GM18861 (cell line): ENCODE results near the gene ATG12.
"Not testable (repeated sequence)": the region's sequence is repeated elsewhere in the genome, so short reads cannot be mapped to it uniquely, and the experiment has no call there.

Experiments
- ATAC-seq: cut with Tn5 transposase; IDR thresholded peaks from one replicate; pipeline ENCODE4 v1.9.1; 2021; ENCODE audit not compliant: unreplicated experiment

Gene ATG12

DNA sequence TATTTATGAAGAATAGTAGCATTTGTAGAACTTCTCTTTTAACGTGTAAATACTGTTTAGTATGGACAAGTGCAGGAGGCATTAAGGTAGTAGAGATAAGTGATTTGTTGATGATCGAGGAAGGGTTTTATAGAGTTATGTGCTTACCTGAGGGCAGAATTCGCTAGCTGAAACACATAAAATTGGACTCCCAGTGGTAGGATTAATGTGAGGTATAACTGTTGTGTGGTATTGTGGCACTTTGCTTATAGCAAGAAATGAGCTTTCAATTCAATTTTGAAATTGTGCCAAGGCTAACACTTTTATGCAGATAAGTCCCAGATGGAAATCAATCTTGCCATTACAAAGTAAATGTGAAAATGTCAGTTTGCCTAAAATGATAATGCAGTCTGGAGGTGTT, 1.6 kb upstream of the ATG12 start:
- no peak for ATAC-seq

DNA sequence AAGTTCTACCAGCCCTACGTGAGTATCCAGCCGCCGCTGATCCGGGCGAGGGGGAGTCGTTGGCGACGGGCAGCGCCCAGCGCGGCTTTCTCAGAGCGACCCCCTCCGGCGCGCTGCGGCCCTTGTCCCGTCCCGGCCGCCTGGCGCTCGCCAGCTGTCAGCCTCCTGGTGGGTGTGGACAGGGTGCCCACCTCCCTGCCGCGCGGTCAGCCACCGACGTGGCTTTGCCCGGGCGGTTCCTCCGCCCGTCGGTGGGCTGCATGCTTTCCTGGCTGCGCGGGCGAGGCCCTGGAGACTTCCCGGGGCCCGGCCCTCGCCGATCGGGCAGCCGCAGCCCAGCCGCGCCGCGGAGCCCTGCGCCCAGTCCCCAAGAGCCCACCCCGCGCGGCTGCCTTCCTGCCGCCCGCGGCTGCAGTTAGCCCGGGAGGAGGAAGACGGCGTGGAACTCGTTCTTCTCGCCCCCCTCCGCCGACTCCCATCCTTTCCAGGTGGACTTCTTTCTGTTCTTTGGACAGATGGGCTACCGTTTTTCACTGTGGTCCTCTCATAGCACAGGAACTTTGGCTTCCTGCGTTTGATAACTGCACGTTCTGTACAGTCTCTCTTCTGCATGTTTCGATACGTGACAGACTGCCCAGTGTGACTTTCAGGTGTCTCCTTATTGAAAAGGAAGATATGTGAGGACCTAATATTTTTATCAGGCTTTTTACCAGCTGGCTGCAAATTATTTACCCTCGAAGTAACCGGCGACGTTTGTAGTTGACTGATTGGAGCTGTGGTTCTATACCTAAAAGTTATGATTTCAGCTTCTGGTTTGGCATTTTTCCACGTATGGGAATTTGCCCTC, 947 bp upstream of the ATG12 start:
- peak; percentile 27 for ATAC-seq

DNA sequence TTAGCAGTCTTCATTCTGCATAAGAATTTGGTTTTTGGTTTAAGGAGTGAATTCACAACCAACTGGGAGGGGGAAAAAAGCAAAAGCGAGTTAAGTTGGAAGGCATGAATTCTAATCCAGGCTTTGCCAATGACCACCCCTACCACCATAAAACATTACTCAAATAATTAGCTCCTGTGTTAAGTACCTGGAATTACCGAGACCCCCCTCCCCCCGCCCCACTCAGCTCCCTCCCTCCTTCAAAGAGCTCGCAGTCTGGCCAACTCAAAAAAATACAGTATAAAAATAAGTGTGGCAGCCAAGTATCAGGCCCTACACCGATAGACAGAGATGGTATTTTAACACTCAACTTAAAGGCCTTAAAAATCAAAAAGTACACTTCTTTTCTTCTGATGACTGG, 492 bp downstream of the ATG12 start:
- ATAC-seq, result no peak

DNA sequence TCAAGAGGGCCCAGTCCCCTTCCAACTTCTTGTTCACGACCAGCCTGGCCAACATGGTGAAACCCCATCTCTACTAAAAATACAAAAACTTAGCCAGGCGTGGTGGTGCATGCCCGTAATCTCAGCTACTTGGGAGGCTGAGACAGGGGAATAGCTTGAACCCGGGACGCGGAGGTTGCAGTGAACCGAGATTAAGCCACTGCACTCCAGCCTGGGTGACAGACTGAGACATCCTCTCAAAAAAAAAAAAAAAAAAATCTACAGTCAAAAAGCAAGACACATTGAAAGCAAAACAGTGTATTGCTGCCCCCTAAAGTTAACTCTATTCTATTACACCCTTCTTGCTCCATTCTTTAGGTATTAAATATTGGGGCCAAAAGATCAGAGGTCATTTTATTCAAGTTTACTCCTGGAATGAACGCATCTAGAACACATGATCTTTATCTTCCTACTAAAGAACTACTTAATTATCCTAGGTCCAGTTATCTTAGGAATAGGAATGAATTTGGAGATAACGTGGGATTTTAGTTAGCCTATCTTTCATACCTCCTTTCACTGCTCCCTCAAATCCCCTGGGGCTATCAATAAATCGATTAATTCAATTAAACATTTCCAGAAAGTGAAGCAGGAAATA, 2.4 kb downstream of the ATG12 start:
- ATAC-seq, result peak; percentile 27

DNA sequence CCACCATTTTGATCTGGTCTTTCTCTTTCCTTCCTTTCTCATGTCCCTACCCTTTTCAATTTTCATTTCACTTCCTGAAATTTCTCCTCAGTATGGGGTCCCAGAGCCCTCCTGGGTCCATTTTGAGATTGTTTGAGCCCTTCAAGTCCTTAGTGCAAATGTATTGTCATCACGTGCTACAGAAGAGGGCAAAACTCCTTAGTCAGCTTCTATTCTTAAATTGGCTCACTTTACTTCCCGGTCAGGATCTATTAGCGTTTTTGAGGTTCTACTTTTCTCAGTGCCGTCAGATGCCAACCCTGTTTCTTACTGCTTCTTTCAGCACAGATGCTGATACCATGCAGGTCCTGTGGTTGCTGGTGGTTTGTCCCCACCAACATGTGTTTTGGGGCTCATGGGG, 5.9 kb downstream of the ATG12 start:
- ATAC-seq, result no peak

DNA sequence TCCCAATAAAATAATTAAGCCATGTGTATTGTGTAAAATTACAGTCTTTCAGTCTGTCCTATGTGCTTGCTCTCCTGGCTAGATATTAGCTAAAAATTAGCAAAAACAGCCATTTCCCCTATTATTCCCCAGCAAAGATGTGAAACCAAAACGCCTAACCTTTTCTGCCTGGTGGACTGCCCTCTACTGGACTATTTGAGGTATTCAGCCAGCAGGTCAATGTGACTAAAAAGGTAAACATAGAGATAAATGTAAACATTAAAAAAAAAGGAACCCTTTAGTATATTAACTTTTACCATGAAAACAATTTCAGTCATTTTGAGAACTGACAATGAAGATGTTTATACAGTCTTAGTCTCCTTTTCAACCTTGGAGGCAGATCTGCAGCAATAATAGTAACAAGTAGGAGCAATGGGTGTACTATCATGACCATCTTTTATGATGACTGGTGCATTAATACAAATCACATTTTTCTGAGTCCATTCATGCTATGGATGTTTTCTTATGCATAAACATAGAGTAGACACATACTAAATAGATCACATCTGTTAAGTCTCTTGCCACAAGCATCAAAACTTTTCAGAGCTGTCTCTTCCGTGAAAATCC, 10.1 kb downstream of the ATG12 start:
- peak; percentile 73 for ATAC-seq

DNA sequence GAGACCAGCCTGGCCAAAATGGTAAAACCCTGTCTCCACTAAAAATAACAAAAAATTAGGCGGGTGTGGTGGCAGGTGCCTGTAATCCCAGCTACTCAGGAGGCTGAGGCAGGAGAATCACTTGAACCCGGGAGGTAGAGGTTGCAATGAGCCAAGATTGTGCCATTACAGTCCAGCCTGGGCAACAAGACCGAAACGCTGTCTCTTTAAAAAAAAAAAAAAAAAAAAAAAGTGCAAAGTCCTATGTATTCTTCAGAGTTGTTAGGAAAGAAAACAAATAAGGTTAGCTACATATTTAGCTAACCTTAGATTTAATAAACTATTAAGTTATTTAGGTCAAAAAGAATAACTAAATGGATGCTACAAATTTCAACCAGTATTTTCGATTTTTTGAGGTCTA, 11.5 kb downstream of the ATG12 start:
- no peak for ATAC-seq

DNA sequence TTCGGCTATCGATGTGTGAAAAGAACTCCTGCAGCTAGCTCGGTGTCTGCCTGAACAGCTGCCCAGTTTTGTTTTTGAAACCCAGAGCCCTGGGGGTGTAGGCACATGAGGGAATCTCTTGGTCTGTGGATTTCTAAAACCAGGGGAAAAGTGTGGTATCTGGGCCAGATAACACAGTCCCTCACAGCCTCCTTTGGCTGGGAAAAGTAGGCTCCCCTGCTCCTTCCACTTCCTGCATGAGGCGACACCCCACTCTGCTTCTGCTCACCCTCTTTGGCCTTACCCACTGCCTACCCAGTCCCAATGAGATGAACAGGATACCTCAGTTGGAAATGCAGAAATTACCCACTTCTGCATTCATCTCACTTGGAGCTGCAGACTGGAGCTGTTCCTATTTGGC, 15.4 kb downstream of the ATG12 start:
- no peak for ATAC-seq

DNA sequence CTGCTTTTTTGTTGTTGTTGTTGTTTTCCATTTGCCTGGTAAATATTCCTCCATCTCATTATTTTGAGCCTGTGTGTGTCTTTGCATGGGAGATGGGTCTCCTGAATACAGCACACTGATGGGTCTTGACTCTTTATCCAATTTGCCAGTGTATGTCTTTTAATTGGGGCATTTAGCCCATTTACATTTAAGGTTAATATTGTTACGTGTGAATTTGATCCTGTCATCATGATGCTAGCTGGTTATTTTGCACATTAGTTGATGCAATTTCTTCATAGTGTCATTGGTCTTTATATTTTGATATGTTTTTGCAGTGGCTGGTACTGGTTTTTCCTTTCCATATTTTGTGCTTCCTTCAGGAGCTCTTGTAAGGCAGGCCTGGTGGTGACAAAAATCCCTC, 16.4 kb downstream of the ATG12 start:
- not testable (repeated sequence) for ATAC-seq

DNA sequence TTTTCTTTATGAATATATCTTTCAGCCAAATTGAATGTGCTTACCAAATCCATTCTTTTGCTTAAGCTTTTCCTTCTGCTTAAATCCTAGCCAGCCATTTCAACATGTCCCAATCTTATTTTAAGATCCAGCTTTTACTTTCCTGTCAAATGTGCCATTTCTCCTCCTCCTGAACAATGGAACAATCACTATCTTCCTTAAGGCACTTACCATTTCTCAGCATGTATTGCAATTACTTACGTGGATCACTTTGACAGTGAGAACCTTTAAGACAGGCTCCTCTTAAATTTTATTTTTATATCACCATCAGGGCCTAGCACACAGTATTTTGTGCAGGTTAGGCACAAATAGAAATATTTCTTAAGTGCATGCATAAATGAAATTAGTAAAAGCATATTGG, 20.5 kb downstream of the ATG12 start:
- no peak for ATAC-seq

DNA sequence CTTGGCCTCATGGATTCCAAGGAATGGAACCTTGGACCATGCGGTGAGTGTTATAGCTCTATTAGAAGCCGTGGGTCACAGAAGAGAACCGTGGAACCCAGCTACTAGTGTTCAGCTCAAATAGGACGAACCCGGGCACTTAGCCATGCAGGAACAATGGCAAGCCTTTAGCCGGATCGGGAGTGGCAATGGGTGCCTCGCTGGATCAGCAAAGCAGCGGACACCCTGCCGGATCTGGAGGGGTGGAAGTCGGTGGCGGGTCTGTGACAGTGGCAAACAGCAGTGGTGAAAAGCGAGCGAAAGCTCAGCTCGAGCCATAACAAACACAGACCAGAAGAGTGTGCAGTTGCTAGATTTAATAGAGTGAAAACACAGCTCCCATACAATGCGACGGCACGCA, 22.5 kb downstream of the ATG12 start:
- ATAC-seq, result no peak

DNA sequence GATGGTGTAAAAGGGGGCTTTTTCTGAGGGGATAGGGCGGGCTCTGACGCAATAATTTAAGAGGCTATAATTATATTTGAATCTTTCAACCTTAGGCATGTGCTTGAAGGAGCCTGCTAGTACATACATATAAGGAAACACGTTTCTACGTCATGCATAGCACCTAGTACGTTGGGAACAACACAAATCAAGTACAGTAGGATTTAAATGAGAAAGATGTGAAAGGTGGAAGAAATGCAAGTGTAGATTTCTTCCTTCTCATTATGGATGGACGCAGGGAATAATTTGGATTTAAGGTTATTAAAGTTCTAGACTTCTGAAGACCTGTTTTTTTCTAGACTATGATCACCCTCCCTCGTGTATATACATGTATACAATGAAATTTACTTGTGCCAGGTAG, 24.0 kb downstream of the ATG12 start:
- ATAC-seq, result no peak

DNA sequence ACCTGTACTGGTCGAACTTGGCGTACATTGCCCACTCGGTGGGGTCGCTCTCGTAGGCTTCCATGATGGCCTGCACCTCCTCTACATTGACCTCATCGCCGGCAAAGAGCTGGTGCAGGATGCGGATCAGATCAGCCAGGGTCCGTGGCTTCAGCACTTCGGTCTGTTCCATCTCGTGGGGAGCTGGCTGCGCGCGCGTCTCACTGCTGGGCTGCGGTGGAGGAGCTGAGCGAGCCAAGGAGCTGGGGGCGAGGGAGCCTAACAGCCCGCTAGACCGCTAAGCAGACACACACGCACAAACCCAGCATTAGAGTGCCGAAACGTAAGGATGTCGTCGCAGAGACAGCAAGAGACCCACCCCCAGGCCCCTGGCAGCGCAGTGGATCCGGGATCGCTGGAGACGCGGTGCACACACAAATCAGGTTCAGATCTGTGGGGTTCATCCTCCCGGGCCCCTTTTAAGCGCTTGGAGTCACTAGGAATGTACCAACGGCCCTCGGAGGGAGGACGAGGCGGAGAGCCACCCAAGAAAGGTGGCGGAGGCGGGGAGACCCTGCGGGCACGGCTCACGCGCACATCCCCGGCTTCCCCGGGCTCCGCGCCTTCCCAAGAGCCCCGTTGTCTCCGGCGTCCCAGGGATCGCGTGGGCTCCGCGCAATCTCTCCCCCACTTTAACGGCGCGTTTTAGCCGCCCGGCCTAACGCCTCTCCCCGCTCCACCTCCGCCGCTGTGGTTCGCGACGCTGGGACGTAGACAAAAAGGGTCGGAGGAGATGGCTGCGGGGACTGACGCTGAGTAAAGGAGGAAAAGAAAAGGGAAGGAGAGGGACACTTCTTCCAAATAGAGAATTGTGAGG, 24.9 kb downstream of the ATG12 start, which contains the start of gene CDO1:
TSS of gene CDO1 (minus strand) at position 434 of the 856 bp plus-strand sequence. CDS start at position 172, 262 bp downstream.
- ATAC-seq, result no peak

DNA sequence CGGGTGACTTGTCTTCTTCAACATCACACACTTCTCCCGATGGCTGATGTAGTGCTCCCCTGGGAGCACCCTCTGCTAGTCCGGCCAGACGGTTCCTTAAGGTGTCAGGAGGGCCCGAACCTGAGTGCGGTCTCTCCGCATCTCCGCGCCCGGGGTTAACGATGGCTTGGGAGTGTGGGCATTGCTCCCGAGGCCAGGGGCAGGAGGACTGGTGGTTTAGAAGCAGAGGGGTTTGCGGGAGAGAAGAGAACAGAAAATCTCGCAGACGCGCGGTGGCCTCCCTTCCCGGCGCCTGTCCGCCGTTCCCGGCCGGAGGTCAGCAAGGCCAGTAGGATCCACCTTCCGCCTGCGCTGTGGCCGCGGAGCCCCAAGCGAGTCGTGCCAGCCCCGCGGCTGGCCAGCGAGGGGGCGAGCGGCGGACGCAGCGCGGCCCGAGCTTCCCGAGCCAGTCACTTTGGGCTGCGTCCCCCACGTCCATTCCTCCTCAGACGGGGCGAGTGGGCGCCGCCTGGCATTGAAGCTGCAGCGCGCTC, 25.6 kb downstream of the ATG12 start:
- ATAC-seq, result no peak

DNA sequence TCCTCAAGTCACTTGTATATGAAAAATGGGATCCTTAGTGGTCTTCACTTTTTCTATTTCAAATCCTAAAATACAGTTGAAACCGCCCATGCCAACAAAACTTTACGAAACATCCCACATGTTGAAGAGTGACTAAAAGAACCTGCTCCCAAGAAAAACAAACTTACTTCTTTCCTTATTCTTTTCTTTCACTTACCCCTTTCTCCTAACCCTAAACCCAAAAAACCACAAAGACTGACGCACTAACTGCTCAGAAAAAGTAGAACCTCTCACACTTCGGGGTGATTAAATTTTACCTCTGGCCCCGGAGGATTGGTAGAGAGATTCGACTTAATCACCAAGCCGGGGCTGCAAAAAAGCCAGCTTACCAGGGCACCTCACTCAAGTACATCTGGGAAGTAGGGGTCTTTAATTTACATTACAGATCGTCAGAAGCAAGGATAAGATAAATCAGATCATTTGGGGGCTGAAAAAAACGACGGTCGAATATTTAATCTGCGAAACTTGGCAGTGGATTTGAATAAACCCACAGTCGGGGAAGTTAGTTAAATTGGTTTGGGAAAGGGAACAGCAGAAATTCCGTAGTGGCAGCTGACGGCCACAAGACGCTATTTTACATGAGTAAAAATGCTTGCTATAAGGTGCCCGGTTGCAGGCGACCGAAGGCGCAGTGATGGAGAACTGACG, 26.2 kb downstream of the ATG12 start:
- no peak for ATAC-seq

DNA sequence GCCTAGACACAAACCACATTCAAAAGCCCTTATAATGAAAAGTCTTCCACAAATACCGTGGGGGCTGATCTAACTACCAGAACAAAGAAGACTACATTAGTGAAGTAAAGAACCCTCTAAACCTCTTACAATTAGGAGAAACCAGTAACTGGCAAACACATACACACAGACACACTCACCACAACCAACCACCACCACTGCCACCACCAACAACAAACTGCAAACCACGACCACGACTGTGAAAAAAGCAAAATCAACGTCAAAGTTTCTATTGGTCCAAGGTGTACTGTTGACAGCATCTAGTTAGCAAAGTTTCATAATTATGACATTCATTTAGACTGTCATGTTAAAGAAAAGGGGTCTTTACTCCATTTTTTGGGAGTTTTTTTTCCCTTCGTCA, 27.6 kb downstream of the ATG12 start:
- ATAC-seq, result no peak

DNA sequence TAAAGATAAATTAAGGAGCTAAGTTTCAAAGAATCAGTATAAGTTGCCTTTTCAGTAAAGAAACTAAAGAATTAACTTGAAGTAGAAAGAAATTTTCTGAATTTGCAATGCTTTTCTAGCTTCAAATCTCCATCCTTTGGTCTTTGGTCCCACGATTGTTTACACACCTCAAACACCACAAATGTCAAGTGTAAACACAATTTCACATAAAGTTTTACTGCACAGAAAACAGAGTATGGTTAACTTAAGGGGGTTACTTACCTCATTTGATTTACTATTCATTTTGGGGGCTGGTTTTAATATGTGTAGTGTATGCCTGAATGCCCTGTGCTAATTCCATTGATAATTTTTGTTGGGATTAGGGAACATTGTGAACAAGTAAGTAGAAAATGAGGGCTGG, 29.0 kb downstream of the ATG12 start:
- ATAC-seq, result no peak

DNA sequence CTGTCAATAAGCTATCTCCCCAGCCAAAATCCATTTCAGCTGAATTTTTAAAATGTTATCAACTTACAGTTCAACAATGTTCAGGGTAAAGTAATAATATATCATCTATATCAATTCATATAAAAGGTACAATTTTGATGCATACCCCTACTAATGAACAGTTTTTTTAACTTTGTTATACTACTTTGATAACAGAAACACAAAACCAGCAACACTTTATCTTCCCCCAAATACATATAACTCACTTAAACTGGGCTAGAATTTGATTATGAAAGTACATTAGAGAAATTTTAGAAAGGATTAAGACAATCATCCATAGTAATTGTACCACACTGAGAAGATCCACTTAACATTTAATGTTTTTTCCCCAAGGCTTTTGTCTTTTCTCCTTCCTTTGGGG, 30.0 kb downstream of the ATG12 start:
- ATAC-seq, result no peak

DNA sequence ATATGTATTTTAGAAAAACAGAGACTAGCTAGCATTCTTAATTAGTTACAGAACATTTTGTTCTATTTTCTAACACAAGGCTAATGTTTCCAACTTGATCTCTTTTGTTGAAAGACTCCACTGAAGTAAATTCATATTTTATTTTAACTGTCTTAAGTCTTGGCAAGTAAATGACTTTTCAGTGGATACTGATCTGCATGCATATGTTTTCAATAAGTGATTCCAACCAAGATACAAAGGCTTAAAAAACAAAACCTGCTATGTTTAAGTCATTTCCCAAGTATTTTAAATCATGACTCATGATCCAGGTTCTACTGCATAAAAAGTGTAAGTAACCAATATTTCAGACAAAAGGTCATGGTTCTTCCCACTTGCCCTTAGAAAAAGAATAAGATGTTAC, 30.6 kb downstream of the ATG12 start:
- ATAC-seq, result no peak

DNA sequence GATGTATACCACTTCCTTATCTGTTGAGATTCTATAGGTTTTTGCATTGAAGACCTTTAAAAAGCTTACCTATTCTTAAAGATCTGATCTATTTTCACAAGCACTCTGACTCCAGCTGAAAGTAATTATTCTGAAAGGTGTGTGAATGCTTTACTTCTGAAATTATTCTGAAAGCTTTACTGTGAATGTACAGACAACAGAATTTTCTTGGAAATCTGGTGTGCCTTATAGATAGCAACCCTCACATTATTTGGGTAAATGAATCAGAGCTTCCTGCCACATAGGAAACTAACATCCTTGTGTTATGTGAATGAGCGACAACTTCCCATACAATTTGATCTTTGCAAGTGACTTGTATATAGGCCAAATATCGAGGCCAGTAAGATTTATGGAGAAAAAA, 31.4 kb downstream of the ATG12 start:
- no peak for ATAC-seq
